Ascending aorta (tissue), 2 donors: Measurements from ENCODE around the gene NLGN4Y. TPM values are rescaled to one million over a fixed set of nuclear protein-coding genes. Genes with fewer than 3 reads are reported as not detected.

Experiments
- DNase-seq, 2 donors: peaks; one replicate each; pipeline ENCODE4 v3.0.0-alpha.2; 2019; ENCODE audit warnings: low spot score in 2 of 2
- H3K27ac ChIP-seq, 2 donors: fragments of 200-600 bp; sonication (generic); one replicate each; pipeline ENCODE4 v1.5.1; 2016 to 2017; ENCODE audit warnings: mild to moderate bottlenecking in 1 of 2
- H3K27me3 ChIP-seq: fragments of 200-600 bp; sonication (generic); one replicate; pipeline ENCODE4 v1.5.1; 2017
- H3K36me3 ChIP-seq, 2 donors: fragments of 200-600 bp; sonication (generic); one replicate each; pipeline ENCODE4 v1.5.1; 2016
- H3K4me1 ChIP-seq, 2 donors: fragments of 200-600 bp; sonication (generic); one replicate each; pipeline ENCODE4 v1.5.1; 2016 to 2017; ENCODE audit warnings: mild to moderate bottlenecking in 1 of 2
- H3K4me3 ChIP-seq, 2 donors: fragments of 200-600 bp; sonication (generic); one replicate each; pipeline ENCODE4 v1.5.1; 2016 to 2017; ENCODE audit warnings: mild to moderate bottlenecking in 1 of 2
- H3K9me3 ChIP-seq, 2 donors: fragments of 200-600 bp; sonication (generic); one replicate each; pipeline ENCODE4 v1.5.1; 2016
- CTCF ChIP-seq, 3 experiments: fragments of 200-600 bp in 2 of 3; fragments of 450-650 bp in 1 of 3; sonication (generic) in 2 of 3; IDR thresholded peaks; one replicate each; pipeline ENCODE4 v1.5.1; 2016 to 2019; ENCODE audit warnings: antibody characterized with exemption in 3 of 3, mild to moderate bottlenecking in 1 of 3, moderate library complexity in 1 of 3
- intact Hi-C: fragments of 100-400 bp; cut with DNase I; formaldehyde crosslinking; loops from one replicate; pipeline ENCODE4 v1.15.1; 2023
- total RNA-seq: library from RNA; depleted of rRNA; stranded (reverse); fragments of >200 nt; gene quantifications from one replicate; pipeline ENCODE4 v1.1.0, GENCODE V29; 2016

Gene NLGN4Y
- total RNA-seq, 1 donor from 2014 or later = not detected

DNA sequence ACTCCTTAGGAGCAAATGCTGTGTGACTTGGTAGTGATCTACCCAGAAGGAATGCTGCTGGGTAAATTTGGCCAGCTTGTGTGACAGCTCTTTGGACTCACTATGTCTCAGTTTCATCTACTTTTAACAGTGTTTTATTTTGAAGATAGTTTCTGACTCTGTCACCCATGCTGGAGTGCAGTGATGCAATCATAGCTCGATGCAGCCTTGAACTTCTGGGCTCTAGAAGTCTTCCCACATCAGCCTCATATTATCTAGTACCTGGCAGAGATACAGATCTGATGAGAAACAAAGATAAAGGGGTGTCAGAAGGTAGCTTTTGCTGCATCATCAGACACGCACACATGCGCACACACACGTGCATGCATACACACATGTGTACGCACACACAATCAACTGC is 19.2 kb downstream of the NLGN4Y start:
- DNase-seq = no peak
- no peaks in the 10 kb centered on the region for H3K36me3 ChIP-seq
- H3K4me3 ChIP-seq = no peak overlapping the region
- intact Hi-C loops = no loop called here
- no peaks in the 10 kb centered on the region for H3K9me3 ChIP-seq
- no peaks in the 10 kb centered on the region for H3K27me3 ChIP-seq
- H3K27ac ChIP-seq = no peak overlapping the region
- no peaks in the 10 kb centered on the region for H3K4me1 ChIP-seq
- no peak for TF ChIP-seq CTCF (IDR thresholded peaks at IDR 0.05)

GRCh38 chrY:14581294-14581693 is 57.0 kb downstream of the NLGN4Y start:
- intact Hi-C loops = no loop called here
- H3K4me1 ChIP-seq = no peaks in the 10 kb centered on the region
- DNase-seq = no peak

GRCh38 chrY:14586725-14587124 is 62.4 kb downstream of the NLGN4Y start:
- Histone ChIP-seq H3K36me3 (no peaks in the 10 kb centered on the region), H3K9me3 (no peaks in the 10 kb centered on the region), H3K27me3 (no peaks in the 10 kb centered on the region), H3K27ac (no peak overlapping the region), H3K4me3 (no peak overlapping the region), H3K4me1 (no peaks in the 10 kb centered on the region)
- DNase-seq = no peak
- TF ChIP-seq CTCF (IDR thresholded peaks at IDR 0.05) = no peak
- intact Hi-C loops = no loop called here

More at GRCh38 chrY:14581294-14581693, 57.0 kb downstream of the NLGN4Y start:
- H3K27ac ChIP-seq = no peak overlapping the region
- H3K27me3 ChIP-seq = no peaks in the 10 kb centered on the region
- H3K9me3 ChIP-seq = no peaks in the 10 kb centered on the region
- TF ChIP-seq CTCF (IDR thresholded peaks at IDR 0.05) = no peak
- no peaks in the 10 kb centered on the region for H3K36me3 ChIP-seq
- H3K4me3 ChIP-seq = no peak overlapping the region

GRCh38 chrY:14601372-14601771 is 77.0 kb downstream of the NLGN4Y start:
- Histone ChIP-seq H3K9me3 (no peaks in the 10 kb centered on the region), H3K4me1 (no peaks in the 10 kb centered on the region), H3K27ac (no peak overlapping the region), H3K4me3 (no peak overlapping the region), H3K27me3 (no peaks in the 10 kb centered on the region), H3K36me3 (no peaks in the 10 kb centered on the region)
- intact Hi-C loops = no loop called here
- no peak for DNase-seq
- no peak for TF ChIP-seq CTCF (IDR thresholded peaks at IDR 0.05)

DNA sequence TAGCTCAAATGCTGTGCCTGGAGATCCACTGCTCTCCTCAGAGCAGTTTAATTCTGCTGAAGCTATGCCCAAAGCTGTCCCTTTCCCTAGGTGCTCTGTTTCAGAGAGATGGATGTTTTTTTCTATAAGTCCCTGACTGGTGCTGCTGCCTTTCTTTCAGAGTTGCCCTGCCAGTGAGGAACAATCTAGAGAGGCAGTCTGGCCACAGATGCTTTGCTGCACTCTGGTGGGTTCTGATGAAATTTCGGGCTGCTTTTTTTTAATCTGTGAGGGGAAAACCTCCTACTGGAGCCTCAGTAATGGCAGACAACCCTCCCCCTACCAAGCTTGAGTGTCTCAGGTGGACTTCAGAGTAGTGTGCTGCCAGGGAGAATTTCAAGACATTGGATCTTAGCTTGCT is 93.3 kb downstream of the NLGN4Y start:
- no peak overlapping the region for H3K4me3 ChIP-seq
- no peak for TF ChIP-seq CTCF (IDR thresholded peaks at IDR 0.05)
- no peaks in the 10 kb centered on the region for H3K4me1 ChIP-seq
- no peak for DNase-seq
- intact Hi-C loops = no loop called here
- no peaks in the 10 kb centered on the region for H3K27me3 ChIP-seq
- no peaks in the 10 kb centered on the region for H3K9me3 ChIP-seq
- no peak overlapping the region for H3K27ac ChIP-seq
- H3K36me3 ChIP-seq = no peaks in the 10 kb centered on the region

DNA sequence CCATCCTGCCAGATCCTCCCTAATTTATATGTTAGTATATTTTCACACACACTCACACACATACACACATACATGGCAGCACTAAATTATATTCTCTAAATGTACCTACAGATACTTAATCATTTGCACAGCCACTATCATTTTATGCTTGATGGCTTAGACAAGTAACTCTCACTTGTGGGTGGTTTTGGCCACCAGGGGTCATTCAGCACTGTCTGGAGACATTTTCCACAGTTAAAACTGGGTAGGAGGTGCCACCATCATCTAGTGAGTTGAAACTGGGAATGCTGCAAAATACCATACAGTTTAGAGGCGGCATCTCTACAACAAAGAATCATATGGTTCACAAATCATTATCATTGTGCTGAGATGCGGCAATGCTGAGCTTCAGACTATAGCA is 94.2 kb downstream of the NLGN4Y start:
- intact Hi-C loops = no loop called here
- no peaks in the 10 kb centered on the region for H3K4me1 ChIP-seq
- no peak overlapping the region for H3K4me3 ChIP-seq
- no peaks in the 10 kb centered on the region for H3K9me3 ChIP-seq
- no peak for TF ChIP-seq CTCF (IDR thresholded peaks at IDR 0.05)
- no peaks in the 10 kb centered on the region for H3K27me3 ChIP-seq
- no peaks in the 10 kb centered on the region for H3K36me3 ChIP-seq
- DNase-seq = no peak
- H3K27ac ChIP-seq = no peak overlapping the region
